SW 1271 (cell line): ENCODE measurements around the gene NFXL1.

Experiments
- DNase-seq, 2 experiments: peaks; one replicate each; lab custom pipeline; 2025; lab: John Stamatoyannopoulos, UW

Gene NFXL1

DNA sequence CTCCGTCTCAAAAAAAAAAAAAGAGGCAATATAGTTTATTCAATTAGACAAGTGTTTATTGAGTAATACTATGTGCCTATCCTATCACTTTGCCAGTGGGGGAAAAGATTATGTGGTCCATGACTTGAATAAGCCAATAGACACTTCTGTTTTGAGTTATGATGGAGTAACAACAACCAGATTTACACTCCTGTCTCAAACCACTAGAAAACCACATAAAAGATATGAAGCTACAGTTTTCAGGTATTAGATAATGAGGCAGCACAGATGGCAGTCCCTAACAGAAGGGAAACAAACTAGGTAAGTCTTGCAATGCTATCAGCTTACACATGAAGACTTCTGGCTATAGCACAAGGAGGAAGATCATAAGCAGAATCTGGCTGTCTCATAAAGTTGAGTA, 22.5 kb downstream of the NFXL1 start:
- no peak for DNase-seq

DNA sequence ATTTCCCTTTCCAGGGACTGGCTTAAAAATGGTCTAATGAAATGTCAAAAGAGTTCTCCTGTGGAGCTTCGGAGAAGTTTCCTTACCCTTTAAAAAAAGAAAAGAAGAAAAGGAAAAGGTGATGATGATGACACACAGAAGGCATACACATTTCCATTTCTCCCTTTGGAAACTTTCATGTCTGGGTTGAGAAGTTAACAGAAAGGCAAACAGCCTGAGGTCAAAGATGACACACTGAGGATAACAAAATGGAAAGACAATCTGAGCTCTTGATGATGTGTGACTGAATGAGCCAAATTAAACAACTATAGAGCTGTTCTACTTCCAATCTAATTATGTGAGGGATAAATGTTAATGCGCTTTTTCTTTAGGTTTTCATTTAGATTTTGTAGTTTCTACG, 32.2 kb downstream of the NFXL1 start:
- no peak for DNase-seq

DNA sequence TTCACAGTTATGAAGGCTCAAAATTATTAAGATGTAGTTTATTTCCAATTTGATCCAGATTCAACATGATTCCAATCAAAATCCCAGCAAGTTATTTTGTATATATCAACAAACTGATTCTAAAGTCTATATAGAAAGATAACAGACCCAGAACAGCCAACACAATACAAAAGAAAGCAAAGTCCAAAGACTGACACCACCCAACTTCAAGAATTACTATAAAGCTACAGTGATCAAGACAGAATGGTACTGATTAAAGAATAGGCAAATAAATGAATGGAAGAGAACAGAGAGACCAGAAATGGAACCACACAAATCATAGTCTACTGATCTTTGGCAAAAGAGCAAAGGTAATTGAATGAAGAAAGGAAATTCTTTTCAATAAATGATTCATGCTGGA, 34.9 kb downstream of the NFXL1 start:
- DNase-seq: no peak

DNA sequence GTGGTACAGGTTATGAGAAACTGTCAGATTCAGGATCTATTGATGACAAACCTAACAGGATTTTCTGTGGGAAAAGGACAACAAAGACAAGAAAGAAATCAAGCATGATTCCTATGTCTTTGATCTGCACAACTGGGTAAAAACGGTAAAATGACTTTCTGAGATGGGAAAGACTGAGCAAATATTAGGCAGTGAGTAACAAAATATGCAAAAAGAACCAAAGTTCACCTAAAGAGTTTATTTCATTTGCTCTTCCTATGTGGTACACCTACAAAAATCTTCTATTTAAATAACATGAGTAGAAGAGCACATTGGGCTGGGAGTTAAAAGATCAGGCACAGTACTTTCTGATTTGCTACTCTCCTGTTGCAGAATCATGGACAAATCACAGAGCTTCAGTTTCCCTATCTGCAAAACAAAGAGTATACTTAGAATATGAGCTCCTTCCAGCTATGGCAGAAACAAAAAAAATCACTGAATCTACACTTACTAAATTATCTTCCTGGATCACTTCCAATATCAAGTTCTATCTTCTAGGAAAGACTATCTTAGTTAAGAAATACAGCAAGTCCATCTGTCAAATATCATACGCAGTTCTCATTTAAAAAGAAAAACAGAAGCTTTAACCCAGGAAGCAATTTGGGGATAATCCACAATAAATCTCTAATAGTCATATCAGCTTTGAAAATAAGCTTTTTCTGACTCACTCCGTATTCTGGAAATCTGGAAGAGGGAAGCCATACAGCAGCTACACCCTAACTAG, 37.4 kb downstream of the NFXL1 start:
- DNase-seq: no peak

DNA sequence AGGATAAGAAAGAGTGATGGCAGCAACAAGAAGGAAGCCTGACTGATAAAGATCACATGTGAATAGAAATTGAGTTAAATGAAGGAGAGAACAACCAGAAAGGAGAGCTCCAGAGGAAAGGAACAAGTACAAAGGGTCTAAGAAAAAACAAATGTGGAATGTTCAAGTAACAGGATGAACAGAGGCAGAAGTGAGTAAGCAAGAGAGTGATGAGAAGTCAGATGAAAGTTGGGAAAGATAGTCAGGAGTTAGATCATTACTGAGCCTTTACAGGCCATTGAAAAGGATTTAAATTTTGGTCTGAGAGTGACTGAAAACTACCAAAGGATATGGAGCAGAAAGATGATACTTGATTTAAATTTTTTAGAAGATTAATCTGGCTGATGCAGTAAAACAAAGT, 38.1 kb downstream of the NFXL1 start:
- no peak for DNase-seq

DNA sequence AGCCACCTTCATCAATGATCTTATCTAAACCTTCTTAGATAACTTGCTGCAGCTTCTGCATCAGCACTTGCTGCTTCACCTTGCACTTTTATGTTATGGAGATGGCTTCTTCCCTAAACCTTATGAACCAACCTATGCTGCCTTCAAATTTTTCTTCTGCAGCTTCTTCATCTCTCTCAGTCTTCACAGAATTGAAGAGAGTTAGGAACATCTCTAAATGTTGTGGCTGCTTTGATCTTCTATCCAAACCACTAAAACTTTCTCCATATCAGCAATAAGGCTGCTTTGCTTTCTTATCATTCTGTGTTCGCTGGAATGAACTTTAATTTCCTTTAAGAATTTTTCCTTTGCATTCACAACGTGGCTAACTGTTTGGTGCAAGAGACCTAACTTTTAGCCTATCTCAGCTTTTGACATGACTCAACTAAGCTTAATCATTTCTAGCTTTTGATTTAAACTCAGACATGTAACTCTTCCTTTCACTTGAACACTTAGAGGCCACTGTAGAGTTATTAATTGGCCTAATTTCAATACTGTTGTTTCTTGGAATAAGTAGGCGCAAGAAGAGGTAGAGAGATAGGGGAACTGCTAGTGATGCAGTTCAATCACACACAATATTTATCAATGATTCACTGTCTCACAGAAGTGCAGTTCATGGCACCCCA, 40.4 kb downstream of the NFXL1 start:
- no peak for DNase-seq

DNA sequence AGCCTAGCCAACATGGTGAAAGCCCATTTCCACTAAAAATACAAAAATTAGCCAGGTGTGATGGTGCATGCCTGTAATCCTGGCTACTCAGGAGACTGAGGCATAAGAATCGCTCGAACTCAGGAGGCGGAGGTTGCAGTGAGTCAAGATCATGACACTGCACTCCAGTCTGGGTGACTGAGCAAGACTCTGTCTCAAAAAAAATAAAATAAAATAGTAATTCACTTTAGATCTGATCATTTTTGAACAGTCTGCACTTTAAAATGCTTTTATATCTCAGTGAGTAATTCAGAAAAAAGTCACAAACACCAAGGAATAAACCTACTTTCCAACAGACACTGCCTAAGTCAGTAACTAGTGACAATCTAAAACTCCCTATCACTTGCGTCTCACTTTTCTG, 50.9 kb downstream of the NFXL1 start:
- DNase-seq: no peak

GRCh38 chr4:47862297-47862696, 52.1 kb downstream of the NFXL1 start:
- DNase-seq: no peak

- no peak for DNase-seq
These were observed 54.1 kb downstream of the NFXL1 start for GRCh38 chr4:47860305-47860704.

- DNase-seq: no peak
These were observed 56.4 kb downstream of the NFXL1 start for GRCh38 chr4:47858006-47858405.

DNA sequence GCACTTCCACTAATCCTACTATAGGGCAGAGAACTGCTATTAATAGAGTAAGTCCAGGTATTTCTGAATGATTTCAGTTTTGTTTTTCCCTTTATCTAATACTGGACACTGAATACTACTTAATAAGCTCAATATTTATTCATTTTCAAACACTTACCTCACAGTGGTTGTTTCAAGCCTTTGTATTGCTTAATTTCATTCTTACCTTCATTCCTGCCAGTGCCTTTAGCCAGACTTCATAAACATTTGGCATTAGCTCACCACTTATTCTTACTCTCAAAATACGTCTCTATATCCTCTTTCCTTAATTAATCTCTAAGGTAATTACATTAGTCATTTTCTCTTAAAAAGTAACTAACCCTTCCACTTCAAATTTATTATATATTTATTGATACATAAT, 57.7 kb downstream of the NFXL1 start:
- no peak for DNase-seq

GRCh38 chr4:47855350-47855749, 59.0 kb downstream of the NFXL1 start:
- DNase-seq: no peak

- DNase-seq: no peak
These were observed 62.2 kb downstream of the NFXL1 start for GRCh38 chr4:47852136-47852535.

DNA sequence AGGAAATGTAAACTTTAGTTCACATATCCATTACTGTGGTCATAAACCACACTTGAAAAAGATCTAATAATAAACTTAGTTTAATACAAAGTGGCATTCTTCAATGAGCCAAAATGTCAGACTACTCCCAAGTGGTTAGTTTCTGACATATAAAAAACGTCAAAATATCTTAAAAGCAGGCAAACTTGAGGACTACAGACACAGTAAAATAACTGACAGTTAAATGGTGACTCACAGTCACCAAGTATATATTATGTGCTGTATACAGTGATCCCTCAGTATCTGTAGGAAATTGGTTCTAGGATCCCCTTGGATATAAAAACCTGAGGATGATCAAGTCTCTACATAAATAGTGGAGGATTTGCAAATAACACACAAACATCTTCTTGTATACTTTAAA, 64.9 kb downstream of the NFXL1 start:
- DNase-seq: no peak

DNA sequence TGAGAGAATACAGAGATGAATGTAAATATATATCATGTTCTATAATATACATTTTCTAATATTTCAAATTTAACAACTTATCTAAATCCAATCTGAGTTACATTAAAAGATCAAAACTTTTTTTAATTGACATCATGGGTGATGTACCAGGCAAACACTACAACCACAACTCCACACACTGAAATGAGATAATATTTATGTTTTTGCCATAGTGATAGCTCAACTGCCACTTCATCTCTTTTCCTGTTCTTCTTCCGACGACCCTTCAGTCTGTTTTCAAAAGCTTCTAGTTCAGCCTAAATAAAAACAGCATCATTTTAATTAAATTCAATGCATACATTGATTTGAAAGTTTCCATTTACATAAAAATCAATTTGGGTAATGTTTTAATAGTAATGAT, 66.3 kb downstream of the NFXL1 start:
- DNase-seq: no peak

DNA sequence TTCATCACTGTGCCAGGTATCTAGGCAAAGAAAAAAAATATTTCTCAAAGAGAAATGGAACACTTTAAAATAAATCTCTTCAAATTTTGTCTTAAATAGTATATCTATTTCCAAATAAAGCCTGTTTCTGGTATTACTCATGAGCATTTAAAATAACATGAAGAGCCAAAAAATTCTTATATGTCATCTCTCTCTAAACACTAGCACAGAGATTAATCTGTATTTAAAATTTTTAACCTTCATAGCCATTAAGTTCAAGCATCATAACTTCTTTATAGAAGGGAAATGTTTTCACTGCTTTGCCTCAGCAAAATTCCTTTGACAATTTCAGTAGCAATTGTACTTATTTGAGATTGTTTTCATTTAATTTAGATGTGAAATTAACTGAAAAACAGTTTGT, 71.4 kb downstream of the NFXL1 start:
- DNase-seq: no peak

GRCh38 chr4:47840291-47840690, 74.1 kb downstream of the NFXL1 start:
- DNase-seq: no peak

GRCh38 chr4:47839259-47839658, 75.1 kb downstream of the NFXL1 start:
- no peak for DNase-seq

- no peak for DNase-seq
These were observed 75.9 kb downstream of the NFXL1 start for GRCh38 chr4:47838445-47838844.

DNA sequence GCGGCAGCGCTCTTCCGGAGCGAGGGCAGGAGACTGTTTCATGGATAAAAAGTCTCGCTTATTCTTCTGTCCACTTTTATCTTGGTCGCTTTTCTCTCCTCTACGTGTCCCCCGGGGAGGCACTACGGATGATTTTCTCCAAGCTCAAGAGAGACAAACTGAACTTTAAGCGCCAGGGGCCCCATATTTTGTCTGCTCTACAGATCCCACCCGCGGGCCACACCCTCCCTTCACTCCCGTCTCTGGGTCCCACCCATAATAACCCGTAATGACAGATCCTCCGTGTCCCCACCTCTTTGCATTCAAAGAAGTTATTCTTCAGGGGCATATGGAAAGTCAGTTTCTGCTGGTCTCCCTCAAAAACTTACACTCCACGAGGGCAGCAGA, 76.5 kb downstream of the NFXL1 start, which contains the start of gene CORIN:
Gene CORIN, minus strand, starts transcription at position 160 of the 387 bp plus-strand sequence. Its CDS starts 118 bp downstream, at position 42.
- DNase-seq: no peak

DNA sequence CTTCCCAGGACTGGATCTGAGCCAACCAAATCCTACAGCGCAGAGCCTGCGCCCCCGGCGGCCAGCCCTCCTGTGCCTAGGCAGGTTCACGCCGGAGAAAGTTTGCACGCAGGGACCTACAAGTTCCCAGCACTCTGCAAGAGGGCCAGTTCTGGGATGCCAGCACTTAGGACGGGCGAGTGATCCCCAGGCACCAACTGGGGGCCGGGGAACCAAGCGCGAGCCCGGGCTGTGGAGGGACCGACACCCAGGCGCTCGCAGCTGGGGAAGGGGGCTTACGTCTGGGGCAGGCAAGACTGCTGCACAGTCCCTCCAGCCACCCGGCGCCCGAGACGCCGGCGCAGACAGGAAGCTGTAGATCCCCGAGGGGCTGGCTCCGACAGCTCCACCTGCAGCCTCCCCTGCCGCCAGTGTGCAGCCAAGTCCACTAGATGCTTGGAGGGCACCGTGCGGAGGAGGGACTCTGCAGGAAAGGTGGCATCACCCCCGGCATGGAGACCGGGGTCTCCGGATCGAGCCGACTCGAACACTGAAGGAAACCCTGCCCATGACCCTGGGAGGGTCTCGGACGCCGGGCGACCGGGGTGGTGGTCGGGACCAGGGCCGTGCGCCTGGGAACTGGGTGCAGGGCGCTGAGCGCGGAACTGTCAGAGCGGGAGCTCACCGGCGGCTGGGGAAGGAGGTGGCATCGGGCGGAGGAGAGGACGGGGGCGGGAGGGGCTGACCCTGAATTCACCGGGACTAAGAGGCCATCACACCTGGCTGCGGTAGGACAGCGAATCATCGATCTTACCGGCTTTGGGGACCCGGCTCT, 77.1 kb downstream of the NFXL1 start:
- DNase-seq: no peak

GRCh38 chr4:47836641-47837093, 77.7 kb downstream of the NFXL1 start:
- DNase-seq: peak; percentile 7 to 13

DNA sequence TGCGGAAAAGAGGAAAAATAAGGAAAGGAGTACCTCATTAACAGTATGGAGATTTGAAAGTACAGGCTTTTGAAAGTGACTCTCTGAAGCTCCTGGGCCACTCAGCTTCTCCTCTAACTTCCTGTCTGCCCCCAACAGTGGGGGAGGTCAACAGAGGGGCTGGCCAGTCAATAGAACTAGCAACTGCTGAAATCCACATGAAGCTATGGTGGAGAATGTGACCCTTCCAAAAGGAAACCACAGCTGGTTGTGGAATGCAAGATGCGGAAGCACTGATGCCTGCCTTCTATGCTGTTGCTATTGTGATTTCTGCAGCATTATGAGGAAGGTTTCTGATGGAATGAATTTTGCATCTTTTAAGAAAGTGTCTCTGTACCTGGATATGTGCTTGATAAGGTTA, 78.9 kb downstream of the NFXL1 start:
- no peak for DNase-seq
